Mesothelial cell of epicardium (in vitro differentiated cells): Measurements from ENCODE around the gene NFIB. TPM values are rescaled to one million over a fixed set of nuclear protein-coding genes. Genes with fewer than 3 reads are reported as not detected.
A peak's percentile ranks its signal among the peaks of the same experiment; 100 is the strongest.

ENCODE experiments used
- DNase-seq, 2 experiments: peaks; one replicate each; pipeline ENCODE4 v3.0.0; 2021; ENCODE audit warnings: low spot score in 2 of 2; ENCODE audit not compliant: unreplicated experiment in 2 of 2
- H3K27ac Mint-ChIP-seq: 2 replicates; pipeline ENCODE4 v1.8.0; 2021; ENCODE audit warnings: mixed read lengths
- H3K27me3 Mint-ChIP-seq: 2 replicates; pipeline ENCODE4 v1.8.0; 2021; ENCODE audit warnings: low read depth, mixed read lengths
- H3K36me3 Mint-ChIP-seq: 2 replicates; pipeline ENCODE4 v1.8.0; 2021; ENCODE audit warnings: mixed read lengths
- H3K4me1 Mint-ChIP-seq: 2 replicates; pipeline ENCODE4 v1.8.0; 2021; ENCODE audit warnings: mixed read lengths
- H3K4me3 Mint-ChIP-seq: 2 replicates; pipeline ENCODE4 v1.8.0; 2021; ENCODE audit warnings: mild to moderate bottlenecking, moderate library complexity, mixed read lengths
- H3K9me3 Mint-ChIP-seq: 2 replicates; pipeline ENCODE4 v1.8.0; 2021; ENCODE audit warnings: mixed read lengths
- total RNA-seq: library from RNA; stranded (reverse); gene quantifications from 3 replicates; pipeline ENCODE4 v1.2.1, GENCODE V29; 2021
- TF ChIP-seq, protein P1 (sequence below): fragments of 200-600 bp; sonication (generic); IDR thresholded peaks from one replicate; pipeline ENCODE4 v1.5.0; 2021; ENCODE audit warnings: antibody characterized with exemption; ENCODE audit not compliant: unreplicated experiment

NFIB gene
- total RNA-seq, 1 donor from 2014 or later = 230 TPM

DNA sequence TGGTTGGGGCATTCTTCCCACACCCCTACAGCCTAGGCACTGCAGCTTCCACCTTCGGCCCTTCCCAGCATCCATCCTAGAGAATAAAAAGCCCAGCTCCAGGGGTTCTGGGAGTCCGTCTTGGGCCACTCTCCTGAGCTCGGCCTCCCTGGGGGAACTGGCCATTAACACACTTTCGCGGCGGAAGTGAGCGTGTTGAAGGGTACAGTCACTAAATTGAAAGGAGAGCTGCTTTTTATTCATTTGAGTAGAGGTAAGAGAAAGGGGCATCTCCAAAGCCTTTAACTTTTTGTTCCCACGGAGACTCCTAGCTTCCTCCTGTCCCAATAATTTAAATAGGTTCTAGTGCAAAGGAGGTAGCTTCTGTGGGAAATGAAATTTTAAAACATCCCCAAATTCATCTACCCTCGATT is 31.0 kb upstream of the NFIB start:
- DNase-seq = no peak
- H3K36me3 Mint-ChIP-seq = no peaks in the 10 kb centered on the region
- H3K27ac Mint-ChIP-seq = no peak overlapping the region
- no peaks in the 10 kb centered on the region for H3K9me3 Mint-ChIP-seq
- peaks cover 42% of the 10 kb centered on the region for H3K4me1 Mint-ChIP-seq
- peaks cover 19% of the 10 kb centered on the region for H3K27me3 Mint-ChIP-seq
- H3K4me3 Mint-ChIP-seq = peak overlapping the region; percentile 9
- TF ChIP-seq, protein P1, sequence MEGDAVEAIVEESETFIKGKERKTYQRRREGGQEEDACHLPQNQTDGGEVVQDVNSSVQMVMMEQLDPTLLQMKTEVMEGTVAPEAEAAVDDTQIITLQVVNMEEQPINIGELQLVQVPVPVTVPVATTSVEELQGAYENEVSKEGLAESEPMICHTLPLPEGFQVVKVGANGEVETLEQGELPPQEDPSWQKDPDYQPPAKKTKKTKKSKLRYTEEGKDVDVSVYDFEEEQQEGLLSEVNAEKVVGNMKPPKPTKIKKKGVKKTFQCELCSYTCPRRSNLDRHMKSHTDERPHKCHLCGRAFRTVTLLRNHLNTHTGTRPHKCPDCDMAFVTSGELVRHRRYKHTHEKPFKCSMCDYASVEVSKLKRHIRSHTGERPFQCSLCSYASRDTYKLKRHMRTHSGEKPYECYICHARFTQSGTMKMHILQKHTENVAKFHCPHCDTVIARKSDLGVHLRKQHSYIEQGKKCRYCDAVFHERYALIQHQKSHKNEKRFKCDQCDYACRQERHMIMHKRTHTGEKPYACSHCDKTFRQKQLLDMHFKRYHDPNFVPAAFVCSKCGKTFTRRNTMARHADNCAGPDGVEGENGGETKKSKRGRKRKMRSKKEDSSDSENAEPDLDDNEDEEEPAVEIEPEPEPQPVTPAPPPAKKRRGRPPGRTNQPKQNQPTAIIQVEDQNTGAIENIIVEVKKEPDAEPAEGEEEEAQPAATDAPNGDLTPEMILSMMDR = no peak

DNA sequence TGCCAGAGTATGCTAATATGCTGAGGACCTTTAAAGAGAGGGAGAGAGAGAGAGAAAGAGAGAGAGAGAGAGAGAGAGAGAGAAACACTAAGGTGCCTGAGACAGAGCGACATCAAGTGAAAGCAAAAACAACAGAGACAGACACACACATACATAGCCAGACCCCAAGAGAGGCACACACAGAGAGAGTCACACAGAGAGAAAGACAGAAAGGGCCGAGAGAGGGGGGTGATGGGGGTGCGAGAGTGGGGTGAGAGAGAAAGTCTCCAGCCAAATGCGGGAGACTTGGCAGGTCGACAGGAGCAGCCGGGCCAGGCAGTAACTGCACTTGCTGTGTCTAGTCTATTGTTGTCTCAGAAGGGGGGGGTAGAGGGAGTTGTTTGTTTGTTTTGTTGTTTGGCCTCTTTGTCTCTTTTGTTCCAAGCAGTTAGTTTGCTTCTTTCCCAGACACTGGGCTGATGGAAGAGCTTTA is 30.1 kb upstream of the NFIB start:
- Mint-ChIP-seq H3K27ac (no peak overlapping the region), H3K4me3 (no peak overlapping the region), H3K36me3 (no peaks in the 10 kb centered on the region), H3K27me3 (peaks cover 13% of the 10 kb centered on the region), H3K9me3 (no peaks in the 10 kb centered on the region), H3K4me1 (peaks cover 33% of the 10 kb centered on the region)
- no peak for DNase-seq
- TF ChIP-seq, protein P1 = no peak

DNA sequence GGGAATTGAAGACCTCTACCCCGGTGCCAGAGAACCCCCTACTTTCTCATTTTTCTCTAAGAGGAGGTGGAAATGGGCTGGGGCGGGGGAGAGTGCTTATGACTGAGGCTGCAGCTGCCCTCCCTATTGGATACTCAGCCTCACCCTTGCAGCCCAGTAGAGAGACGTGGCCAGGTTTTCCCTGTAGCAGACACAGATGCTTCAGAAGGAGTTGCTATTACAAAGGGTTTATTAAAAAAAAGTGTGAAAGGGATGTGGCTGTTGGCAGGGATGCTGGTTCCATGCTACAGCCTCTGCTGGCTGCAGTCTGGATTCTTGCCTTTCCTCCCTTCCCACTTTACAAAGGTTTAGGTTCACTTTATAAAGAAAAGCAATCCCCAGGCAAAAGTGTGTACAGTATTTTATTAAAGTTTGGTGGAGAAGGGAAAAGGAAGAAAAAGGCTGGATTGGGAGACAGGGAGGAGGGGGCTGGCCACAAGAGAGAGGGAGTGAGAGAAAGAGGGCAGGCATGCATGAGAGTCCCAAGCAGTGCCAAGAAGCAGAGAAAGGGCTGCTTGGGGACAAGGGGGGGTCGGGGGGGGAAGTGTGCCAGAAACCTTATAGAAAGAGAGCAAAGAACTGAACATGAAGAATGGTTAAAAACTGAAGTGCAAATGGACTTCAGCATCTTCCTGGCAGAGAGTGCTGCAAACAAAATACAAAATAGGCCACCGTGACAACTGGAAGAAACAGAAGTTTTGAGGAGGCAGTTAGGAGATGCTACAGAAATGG is 29.5 kb upstream of the NFIB start:
- no peak for DNase-seq
- Mint-ChIP-seq H3K36me3 (no peaks in the 10 kb centered on the region), H3K27ac (no peak overlapping the region), H3K9me3 (no peaks in the 10 kb centered on the region), H3K27me3 (peaks cover 8% of the 10 kb centered on the region), H3K4me3 (no peak overlapping the region), H3K4me1 (peaks cover 26% of the 10 kb centered on the region)
- TF ChIP-seq, protein P1 = no peak

DNA sequence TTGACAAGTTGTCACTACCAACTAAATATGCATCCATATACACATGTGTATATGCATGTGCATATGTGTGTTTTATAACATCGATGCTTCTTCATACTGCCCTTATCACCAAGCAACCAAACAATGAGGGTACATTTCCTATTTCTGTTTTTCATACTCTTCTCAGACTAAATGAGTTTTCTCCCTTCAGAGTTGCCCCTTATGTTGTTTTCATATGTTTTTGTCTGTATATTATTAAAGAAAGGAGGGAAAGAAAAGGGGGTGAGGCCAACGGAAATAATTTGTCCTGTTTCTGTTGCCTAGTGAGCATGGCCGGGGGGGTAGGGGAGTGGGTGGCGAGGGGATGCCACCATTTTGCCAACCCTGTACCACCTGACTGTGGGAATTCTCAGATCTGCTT is 28.8 kb upstream of the NFIB start:
- H3K36me3 Mint-ChIP-seq = no peaks in the 10 kb centered on the region
- TF ChIP-seq, protein P1 = no peak
- peaks cover 19% of the 10 kb centered on the region for H3K4me1 Mint-ChIP-seq
- no peak overlapping the region for H3K27ac Mint-ChIP-seq
- H3K4me3 Mint-ChIP-seq = no peak overlapping the region
- no peak for DNase-seq
- peaks cover 3% of the 10 kb centered on the region for H3K27me3 Mint-ChIP-seq
- no peaks in the 10 kb centered on the region for H3K9me3 Mint-ChIP-seq

DNA sequence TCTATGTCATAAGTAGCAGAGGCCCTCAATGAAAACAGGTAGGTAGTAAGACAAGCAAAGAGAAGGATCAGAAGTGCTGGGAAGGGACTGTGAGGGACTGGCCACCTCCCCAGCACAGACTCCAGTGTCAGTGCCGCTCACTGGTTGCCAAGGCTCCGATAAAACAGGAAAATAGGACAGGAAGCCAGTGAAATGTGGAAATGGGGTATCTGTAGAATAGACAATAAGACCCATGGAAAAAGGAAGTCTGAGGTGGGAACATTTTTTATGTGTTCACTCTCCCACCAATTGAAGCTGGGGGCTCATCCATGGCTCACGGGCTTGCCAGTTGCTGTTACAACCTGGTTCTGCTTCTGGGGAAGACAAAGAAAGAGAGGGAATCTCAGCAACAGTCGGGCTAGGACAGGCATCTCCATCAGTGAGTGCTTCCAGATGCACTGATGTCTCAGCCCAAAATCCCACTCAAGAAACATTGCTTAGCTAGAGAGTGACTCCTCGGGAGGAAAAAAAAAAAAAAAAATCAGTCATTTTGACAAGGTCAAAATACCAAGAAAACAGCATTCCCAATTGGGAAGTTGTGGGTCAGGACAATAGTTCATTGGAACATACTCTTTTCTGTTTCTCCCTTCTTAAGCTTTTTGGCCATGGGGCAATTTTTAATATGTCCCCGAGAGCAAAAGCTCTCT is 27.6 kb upstream of the NFIB start:
- TF ChIP-seq, protein P1 = no peak
- Mint-ChIP-seq H3K36me3 (no peaks in the 10 kb centered on the region), H3K4me1 (peaks cover 14% of the 10 kb centered on the region)

More for the DNA sequence above, 27.6 kb upstream of the NFIB start:
- H3K27ac Mint-ChIP-seq = no peak overlapping the region
- no peaks in the 10 kb centered on the region for H3K9me3 Mint-ChIP-seq
- DNase-seq = no peak
- peaks cover 3% of the 10 kb centered on the region for H3K27me3 Mint-ChIP-seq
- no peak overlapping the region for H3K4me3 Mint-ChIP-seq
